HEK293 (cell line): ENCODE data around the gene SLC16A1.
A peak's percentile ranks its signal among the peaks of the same experiment; 100 is the strongest.

Source experiments
- CTCF ChIA-PET: fragments of 350-600 bp; formaldehyde crosslinking; extraction: SDS; loops from one replicate; lab custom pipeline; 2021; ENCODE audit warnings: antibody characterized with exemption; lab: Yijun Ruan, JAX
- POLR2A ChIA-PET: fragments of 300-600 bp; formaldehyde crosslinking; extraction: SDS; loops from one replicate; lab custom pipeline; 2020; ENCODE audit warnings: antibody characterized with exemption, inconsistent platforms; lab: Yijun Ruan, JAX
- H3K27ac ChIP-seq: fragments of 200-500 bp; sonication (Bioruptor generic); 2 replicates; pipeline ENCODE4 v1.5.1; 2014; ENCODE audit warnings: low read depth, low read length, control low read depth, inconsistent platforms; ENCODE audit errors: extremely low read depth
- H3K36me3 ChIP-seq, 2 experiments: fragments of 200-500 bp in 1 of 2; sonication (Bioruptor generic) in 1 of 2; 1 replicate in 1 of 2; 2 replicates in 1 of 2; pipeline ENCODE4 v1.5.1; 2014 to 2017; ENCODE audit warnings: inconsistent platforms in 2 of 2, low read length in 2 of 2; ENCODE audit not compliant: control insufficient read depth in 2 of 2, insufficient read depth in 1 of 2
- H3K4me1 ChIP-seq: fragments of 200-500 bp; sonication (Bioruptor generic); 2 replicates; pipeline ENCODE4 v1.5.1; 2014; ENCODE audit warnings: mild to moderate bottlenecking, low read length, inconsistent platforms; ENCODE audit not compliant: control insufficient read depth, insufficient read depth
- H3K4me3 ChIP-seq: 2 replicates; pipeline ENCODE4 v1.5.1; 2011; ENCODE audit warnings: low read depth, mild to moderate bottlenecking, control low read depth, low read length, moderate library complexity
- H3K9me3 ChIP-seq: fragments of 200-500 bp; sonication (Bioruptor generic); 2 replicates; pipeline ENCODE4 v1.5.1; 2014; ENCODE audit warnings: low read depth, low read length, inconsistent platforms; ENCODE audit not compliant: control insufficient read depth, insufficient read depth
- MZF1 ChIP-seq: fragments of 450-650 bp; formaldehyde crosslinking; IDR thresholded peaks from 2 replicates; pipeline ENCODE4 v1.5.1; 2017; ENCODE audit warnings: missing biosample characterization, missing genetic modification characterization, borderline replicate concordance
- SP7 ChIP-seq: fragments of 450-650 bp; formaldehyde crosslinking; IDR thresholded peaks from 2 replicates; pipeline ENCODE4 v1.5.1; 2016; ENCODE audit warnings: missing biosample characterization, missing genetic modification characterization
- ZBTB20 ChIP-seq: fragments of 450-650 bp; formaldehyde crosslinking; IDR thresholded peaks from 2 replicates; pipeline ENCODE4 v1.5.1; 2016; ENCODE audit warnings: missing biosample characterization, missing genetic modification characterization
- ZFP3 ChIP-seq: fragments of 450-650 bp; formaldehyde crosslinking; IDR thresholded peaks from 2 replicates; pipeline ENCODE4 v1.5.1; 2016; ENCODE audit warnings: low read depth, missing biosample characterization, missing genetic modification characterization
- ZFP41 ChIP-seq: fragments of 450-650 bp; formaldehyde crosslinking; IDR thresholded peaks from 2 replicates; pipeline ENCODE4 v1.5.1; 2016; ENCODE audit warnings: missing biosample characterization, missing genetic modification characterization, borderline replicate concordance
- ZNF114 ChIP-seq: fragments of 450-650 bp; formaldehyde crosslinking; IDR thresholded peaks from 2 replicates; pipeline ENCODE4 v1.5.0; 2017; ENCODE audit warnings: missing biosample characterization, missing genetic modification characterization
- ZNF423 ChIP-seq: fragments of 450-650 bp; formaldehyde crosslinking; IDR thresholded peaks from 2 replicates; pipeline ENCODE4 v1.5.1; 2016; ENCODE audit warnings: missing biosample characterization, missing genetic modification characterization
- ZNF501 ChIP-seq: fragments of 450-650 bp; formaldehyde crosslinking; IDR thresholded peaks from 2 replicates; pipeline ENCODE4 v1.5.1; 2016; ENCODE audit warnings: missing biosample characterization, missing genetic modification characterization
- ZNF621 ChIP-seq: fragments of 450-650 bp; formaldehyde crosslinking; IDR thresholded peaks from 2 replicates; pipeline ENCODE4 v1.5.1; 2017; ENCODE audit warnings: missing biosample characterization, missing genetic modification characterization
- ZNF623 ChIP-seq: fragments of 450-650 bp; formaldehyde crosslinking; IDR thresholded peaks from 2 replicates; pipeline ENCODE4 v1.5.1; 2016; ENCODE audit warnings: missing biosample characterization, missing genetic modification characterization
- ZNF677 ChIP-seq: fragments of 450-650 bp; IDR thresholded peaks from 2 replicates; pipeline ENCODE4 v1.5.0; 2018; ENCODE audit warnings: missing biosample characterization, mild to moderate bottlenecking, missing genetic modification characterization, moderate library complexity
- ZNF76 ChIP-seq: fragments of 450-650 bp; formaldehyde crosslinking; IDR thresholded peaks from 2 replicates; pipeline ENCODE4; 2016; ENCODE audit warnings: low read depth, missing biosample characterization, missing genetic modification characterization, borderline replicate concordance
- ZNF768 ChIP-seq: fragments of 450-650 bp; formaldehyde crosslinking; IDR thresholded peaks from 2 replicates; pipeline ENCODE4 v1.5.1; 2018; ENCODE audit warnings: missing biosample characterization, mild to moderate bottlenecking, missing genetic modification characterization
- TF ChIP-seq, protein P1 (sequence below): fragments of 450-650 bp; formaldehyde crosslinking; IDR thresholded peaks from 2 replicates; pipeline ENCODE4 v1.5.1; 2016; ENCODE audit warnings: missing biosample characterization, missing genetic modification characterization
- TF ChIP-seq, protein P2 (sequence below): fragments of 450-650 bp; formaldehyde crosslinking; IDR thresholded peaks from 2 replicates; pipeline ENCODE4 v1.5.1; 2016; ENCODE audit warnings: missing biosample characterization, missing genetic modification characterization
- TF ChIP-seq, protein P3 (sequence below): fragments of 450-650 bp; formaldehyde crosslinking; IDR thresholded peaks from 2 replicates; pipeline ENCODE4 v1.5.1; 2016; ENCODE audit warnings: missing biosample characterization, missing genetic modification characterization, low read depth
- TF ChIP-seq, protein P4 (sequence below): fragments of 450-650 bp; formaldehyde crosslinking; IDR thresholded peaks from 2 replicates; pipeline ENCODE4 v1.5.1; 2016; ENCODE audit warnings: missing biosample characterization, missing genetic modification characterization

The SLC16A1 gene

DNA sequence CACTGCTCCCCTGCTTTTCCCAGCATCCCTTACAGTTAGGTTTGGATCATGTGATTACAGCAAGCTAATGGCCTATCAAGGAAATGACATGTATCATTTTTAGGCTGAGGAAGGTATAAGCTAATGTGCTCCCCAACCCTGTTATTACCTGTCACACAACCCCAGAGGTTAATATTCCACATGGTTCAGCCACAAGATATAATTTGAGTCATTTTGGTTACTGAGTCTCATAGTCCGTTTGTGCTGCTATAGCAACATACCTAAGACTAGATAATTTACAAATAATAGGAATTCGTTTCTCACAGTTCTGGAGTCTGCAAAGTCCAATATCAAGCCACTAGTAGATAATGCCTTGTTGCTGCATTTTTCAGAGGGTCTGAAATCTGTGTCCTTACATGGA is 29.1 kb upstream of the SLC16A1 start:
- Histone ChIP-seq H3K4me3 (no peak overlapping the region), H3K9me3 (no peaks in the 10 kb centered on the region), H3K4me1 (no peaks in the 10 kb centered on the region; the same call in 1 of the 2 replicates), H3K27ac (no peak overlapping the region)
- POLR2A ChIA-PET = no interaction called here
- peak; percentile 54; the same call in 1 of the 2 replicates for TF ChIP-seq SP7 (tag by site-specific recombination)
- no peak for TF ChIP-seq ZNF768
- TF ChIP-seq, all 188 proteins: peak for 1
- no peaks in the 10 kb centered on the region; a peak in 1 of 3 replicates for H3K36me3 ChIP-seq
- CTCF ChIA-PET = no interaction called here

DNA sequence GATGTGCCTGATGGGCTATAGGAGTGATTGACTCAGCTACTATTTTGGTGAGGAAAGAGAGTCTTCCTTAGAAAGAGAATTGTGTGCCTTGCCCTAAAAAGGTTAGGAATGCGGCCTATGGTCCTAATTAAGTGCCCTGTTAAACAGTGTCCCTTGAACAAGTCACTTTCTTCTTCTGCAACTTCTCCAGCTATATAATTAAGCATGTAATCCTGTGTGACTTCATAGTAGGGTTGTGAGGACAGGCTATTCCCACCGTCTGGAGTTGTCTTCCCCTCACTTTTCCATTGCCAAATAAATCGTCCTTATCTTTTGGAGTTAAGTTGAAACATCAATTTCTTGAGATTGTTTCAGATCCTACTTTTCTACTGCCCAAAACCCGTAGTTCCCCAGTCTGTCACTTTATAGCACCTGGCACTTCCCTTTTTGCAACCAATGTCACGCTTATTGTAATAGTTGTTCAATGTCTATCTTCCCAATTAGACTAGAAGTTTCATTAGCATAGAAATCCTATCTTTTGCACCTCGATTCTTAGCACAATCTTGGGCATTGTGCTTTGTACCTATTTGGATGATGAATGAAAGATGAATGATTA is 27.6 kb upstream of the SLC16A1 start:
- CTCF ChIA-PET = no interaction called here

DNA sequence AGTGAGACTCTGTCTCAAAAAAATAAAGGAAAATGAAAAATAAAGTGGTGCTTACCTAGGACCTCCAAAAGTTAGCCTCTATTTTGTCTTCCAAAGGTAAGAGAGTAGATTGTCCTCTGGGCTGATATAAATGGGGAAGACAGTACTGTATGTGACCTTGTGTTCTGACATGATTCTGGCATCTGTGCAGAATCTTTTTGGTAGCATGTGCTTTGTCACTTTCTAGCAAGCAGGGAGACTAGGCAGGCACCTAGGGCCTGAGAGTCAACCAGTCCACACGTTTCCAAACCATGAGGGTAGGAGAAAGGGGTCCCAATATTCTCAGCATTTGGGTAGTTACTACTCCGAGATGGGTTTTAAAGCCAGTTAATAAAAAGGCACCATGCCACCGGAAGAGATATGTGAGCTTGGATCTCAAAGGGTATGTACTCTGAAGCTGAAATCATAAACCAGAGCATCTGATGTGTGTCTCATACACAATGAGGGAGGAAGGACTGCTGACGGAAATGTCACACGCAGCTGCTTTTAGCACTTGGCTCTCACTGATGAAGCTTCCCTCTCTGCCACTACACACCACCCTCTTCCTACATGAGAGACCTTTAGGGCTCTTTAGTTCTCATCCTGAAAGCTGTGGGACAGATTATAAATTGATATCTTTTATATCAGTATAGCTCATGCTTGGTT is 27.0 kb upstream of the SLC16A1 start:
- H3K27ac ChIP-seq = no peak overlapping the region
- no peak overlapping the region for H3K4me3 ChIP-seq
- no peaks in the 10 kb centered on the region; the same call in 1 of the 2 replicates for H3K4me1 ChIP-seq
- TF ChIP-seq ZNF501 (tag by site-specific recombination) = no peak
- TF ChIP-seq, protein P1, sequence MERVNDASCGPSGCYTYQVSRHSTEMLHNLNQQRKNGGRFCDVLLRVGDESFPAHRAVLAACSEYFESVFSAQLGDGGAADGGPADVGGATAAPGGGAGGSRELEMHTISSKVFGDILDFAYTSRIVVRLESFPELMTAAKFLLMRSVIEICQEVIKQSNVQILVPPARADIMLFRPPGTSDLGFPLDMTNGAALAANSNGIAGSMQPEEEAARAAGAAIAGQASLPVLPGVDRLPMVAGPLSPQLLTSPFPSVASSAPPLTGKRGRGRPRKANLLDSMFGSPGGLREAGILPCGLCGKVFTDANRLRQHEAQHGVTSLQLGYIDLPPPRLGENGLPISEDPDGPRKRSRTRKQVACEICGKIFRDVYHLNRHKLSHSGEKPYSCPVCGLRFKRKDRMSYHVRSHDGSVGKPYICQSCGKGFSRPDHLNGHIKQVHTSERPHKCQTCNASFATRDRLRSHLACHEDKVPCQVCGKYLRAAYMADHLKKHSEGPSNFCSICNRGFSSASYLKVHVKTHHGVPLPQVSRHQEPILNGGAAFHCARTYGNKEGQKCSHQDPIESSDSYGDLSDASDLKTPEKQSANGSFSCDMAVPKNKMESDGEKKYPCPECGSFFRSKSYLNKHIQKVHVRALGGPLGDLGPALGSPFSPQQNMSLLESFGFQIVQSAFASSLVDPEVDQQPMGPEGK (tag by site-specific recombination) = no peak
- TF ChIP-seq ZNF621 (tag by site-specific recombination) = no peak
- no peak for TF ChIP-seq ZFP3
- TF ChIP-seq ZNF623 (tag by site-specific recombination) = no peak
- TF ChIP-seq ZFP41 (tag by site-specific recombination) = no peak
- no peak for TF ChIP-seq ZNF677 (tag by site-specific recombination)
- no peak for TF ChIP-seq ZBTB20 (tag by site-specific recombination)
- TF ChIP-seq, protein P2, sequence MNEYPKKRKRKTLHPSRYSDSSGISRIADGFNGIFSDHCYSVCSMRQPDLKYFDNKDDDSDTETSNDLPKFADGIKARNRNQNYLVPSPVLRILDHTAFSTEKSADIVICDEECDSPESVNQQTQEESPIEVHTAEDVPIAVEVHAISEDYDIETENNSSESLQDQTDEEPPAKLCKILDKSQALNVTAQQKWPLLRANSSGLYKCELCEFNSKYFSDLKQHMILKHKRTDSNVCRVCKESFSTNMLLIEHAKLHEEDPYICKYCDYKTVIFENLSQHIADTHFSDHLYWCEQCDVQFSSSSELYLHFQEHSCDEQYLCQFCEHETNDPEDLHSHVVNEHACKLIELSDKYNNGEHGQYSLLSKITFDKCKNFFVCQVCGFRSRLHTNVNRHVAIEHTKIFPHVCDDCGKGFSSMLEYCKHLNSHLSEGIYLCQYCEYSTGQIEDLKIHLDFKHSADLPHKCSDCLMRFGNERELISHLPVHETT (tag by site-specific recombination) = no peak
- TF ChIP-seq, protein P3, sequence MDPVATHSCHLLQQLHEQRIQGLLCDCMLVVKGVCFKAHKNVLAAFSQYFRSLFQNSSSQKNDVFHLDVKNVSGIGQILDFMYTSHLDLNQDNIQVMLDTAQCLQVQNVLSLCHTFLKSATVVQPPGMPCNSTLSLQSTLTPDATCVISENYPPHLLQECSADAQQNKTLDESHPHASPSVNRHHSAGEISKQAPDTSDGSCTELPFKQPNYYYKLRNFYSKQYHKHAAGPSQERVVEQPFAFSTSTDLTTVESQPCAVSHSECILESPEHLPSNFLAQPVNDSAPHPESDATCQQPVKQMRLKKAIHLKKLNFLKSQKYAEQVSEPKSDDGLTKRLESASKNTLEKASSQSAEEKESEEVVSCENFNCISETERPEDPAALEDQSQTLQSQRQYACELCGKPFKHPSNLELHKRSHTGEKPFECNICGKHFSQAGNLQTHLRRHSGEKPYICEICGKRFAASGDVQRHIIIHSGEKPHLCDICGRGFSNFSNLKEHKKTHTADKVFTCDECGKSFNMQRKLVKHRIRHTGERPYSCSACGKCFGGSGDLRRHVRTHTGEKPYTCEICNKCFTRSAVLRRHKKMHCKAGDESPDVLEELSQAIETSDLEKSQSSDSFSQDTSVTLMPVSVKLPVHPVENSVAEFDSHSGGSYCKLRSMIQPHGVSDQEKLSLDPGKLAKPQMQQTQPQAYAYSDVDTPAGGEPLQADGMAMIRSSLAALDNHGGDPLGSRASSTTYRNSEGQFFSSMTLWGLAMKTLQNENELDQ (tag by site-specific recombination) = no peak
- no peak for TF ChIP-seq ZNF76
- no peak for TF ChIP-seq ZNF423 (tag by site-specific recombination)
- TF ChIP-seq, protein P4, sequence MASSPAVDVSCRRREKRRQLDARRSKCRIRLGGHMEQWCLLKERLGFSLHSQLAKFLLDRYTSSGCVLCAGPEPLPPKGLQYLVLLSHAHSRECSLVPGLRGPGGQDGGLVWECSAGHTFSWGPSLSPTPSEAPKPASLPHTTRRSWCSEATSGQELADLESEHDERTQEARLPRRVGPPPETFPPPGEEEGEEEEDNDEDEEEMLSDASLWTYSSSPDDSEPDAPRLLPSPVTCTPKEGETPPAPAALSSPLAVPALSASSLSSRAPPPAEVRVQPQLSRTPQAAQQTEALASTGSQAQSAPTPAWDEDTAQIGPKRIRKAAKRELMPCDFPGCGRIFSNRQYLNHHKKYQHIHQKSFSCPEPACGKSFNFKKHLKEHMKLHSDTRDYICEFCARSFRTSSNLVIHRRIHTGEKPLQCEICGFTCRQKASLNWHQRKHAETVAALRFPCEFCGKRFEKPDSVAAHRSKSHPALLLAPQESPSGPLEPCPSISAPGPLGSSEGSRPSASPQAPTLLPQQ (tag by site-specific recombination) = no peak
- no peaks in the 10 kb centered on the region; a peak in 1 of 3 replicates for H3K36me3 ChIP-seq
- CTCF ChIA-PET = no interaction called here
- POLR2A ChIA-PET = no interaction called here
- no peaks in the 10 kb centered on the region for H3K9me3 ChIP-seq

More for the DNA sequence above, 27.6 kb upstream of the SLC16A1 start:
- no peaks in the 10 kb centered on the region; a peak in 1 of 3 replicates for H3K36me3 ChIP-seq
- no peak for TF ChIP-seq ZNF114 (tag by site-specific recombination)
- TF ChIP-seq MZF1 = no peak
- H3K9me3 ChIP-seq = no peaks in the 10 kb centered on the region
- POLR2A ChIA-PET = no interaction called here
- H3K4me1 ChIP-seq = no peaks in the 10 kb centered on the region; the same call in 1 of the 2 replicates
- H3K27ac ChIP-seq = no peak overlapping the region
- no peak overlapping the region for H3K4me3 ChIP-seq
